Measurements from ENCODE around the gene ARHGAP27.

The ARHGAP27 gene

DNA sequence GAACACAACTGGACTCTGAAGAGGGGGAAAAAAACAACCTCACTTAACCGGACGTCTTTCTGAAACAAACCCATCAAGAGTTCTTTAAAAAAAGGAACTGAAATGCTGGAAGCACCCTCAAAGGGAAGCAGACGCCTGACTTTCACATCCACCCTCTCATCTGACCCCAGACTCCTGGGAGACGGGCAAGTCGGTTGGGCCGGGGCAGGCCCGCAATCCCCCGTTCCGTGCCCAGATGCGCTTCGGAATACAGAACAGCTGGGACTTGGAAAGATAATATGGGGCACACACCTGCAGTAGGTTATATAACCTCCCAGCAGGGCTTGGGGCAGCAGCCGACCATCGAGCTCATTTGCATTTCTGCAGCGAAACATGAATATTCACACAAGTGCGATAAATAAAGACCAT is 3.7 kb downstream of the ARHGAP27 start:
- no peak for TF ChIP-seq EZH2 (IDR thresholded peaks at IDR 0.05)
- no peaks in the 10 kb centered on the region for H3K9me3 ChIP-seq (ENCODE audit: low read depth, low read length)
- H3K27ac ChIP-seq, result no peak overlapping the region
- no peak for DNase-seq (ENCODE audit: low read depth, low spot score)
- H3K36me3 ChIP-seq (ENCODE audit: insufficient read depth, low read length), result no peaks in the 10 kb centered on the region
- H3K9ac ChIP-seq (ENCODE audit: insufficient read length), result no peak overlapping the region
- peak overlapping the region; percentile 69; the same call in 1 of the 2 replicates for H3K4me3 ChIP-seq

DNA sequence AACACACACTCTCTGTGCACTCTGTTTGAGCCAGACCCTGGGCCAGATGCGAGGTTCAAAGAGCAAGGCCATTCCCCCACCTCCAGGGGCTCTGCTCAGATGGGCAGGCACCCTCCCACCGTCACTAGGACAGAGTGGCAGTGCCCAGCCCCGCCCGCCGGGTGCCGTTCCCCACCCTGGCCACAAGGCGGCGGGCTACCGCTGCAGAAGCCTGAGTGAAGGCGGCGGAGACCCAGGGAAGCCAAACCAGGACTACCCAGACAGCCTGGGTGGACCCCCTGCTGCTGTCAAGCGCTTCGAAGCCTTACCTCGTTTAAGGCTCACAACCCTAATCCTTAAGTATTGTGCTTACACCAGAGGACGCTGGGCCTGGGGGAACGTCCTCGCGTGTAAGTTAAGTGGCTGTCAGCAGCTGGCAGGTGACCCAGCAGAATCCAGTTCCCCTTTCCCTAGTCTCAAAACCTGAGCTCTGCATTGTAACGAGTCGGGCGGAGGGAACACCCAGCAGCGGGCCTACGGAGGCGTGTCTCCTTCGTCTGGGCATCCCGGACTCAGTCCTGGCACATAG is 4.5 kb downstream of the ARHGAP27 start:
- peak overlapping the region; percentile 69 for H3K4me3 ChIP-seq
- no peak overlapping the region for H3K9ac ChIP-seq (ENCODE audit: insufficient read length)
- H3K36me3 ChIP-seq (ENCODE audit: insufficient read depth, low read length), result no peaks in the 10 kb centered on the region
- H3K27ac ChIP-seq, result no peak overlapping the region
- TF ChIP-seq FOXP2 (optimal IDR thresholded peaks at IDR 0.05; ENCODE audit: control extremely low read depth, extremely low read length, insufficient read depth), result no peak
- TF ChIP-seq EZH2 (IDR thresholded peaks at IDR 0.05), result no peak
- TF ChIP-seq POLR2AphosphoS5 (IDR thresholded peaks at IDR 0.05; ENCODE audit: borderline replicate concordance, low read depth, low read length), result no peak
- DNase-seq (ENCODE audit: low read depth, low spot score), result peak; percentile 32
- H3K9me3 ChIP-seq (ENCODE audit: low read depth, low read length), result no peaks in the 10 kb centered on the region

GRCh38 chr17:45427181-45427835 is 5.4 kb downstream of the ARHGAP27 start:
- Histone ChIP-seq H3K36me3 (ENCODE audit: insufficient read depth, low read length) (no peaks in the 10 kb centered on the region), H3K27ac (no peak overlapping the region), H3K9me3 (ENCODE audit: low read depth, low read length) (no peaks in the 10 kb centered on the region), H3K9ac (ENCODE audit: insufficient read length) (no peak overlapping the region), H3K4me3 (no peak overlapping the region)
- TF ChIP-seq FOXP2 (optimal IDR thresholded peaks at IDR 0.05; ENCODE audit: control extremely low read depth, extremely low read length, insufficient read depth) (no peak), EZH2 (IDR thresholded peaks at IDR 0.05) (no peak), POLR2AphosphoS5 (IDR thresholded peaks at IDR 0.05; ENCODE audit: borderline replicate concordance, low read depth, low read length) (no peak)
- no peak for DNase-seq (ENCODE audit: low read depth, low spot score)

DNA sequence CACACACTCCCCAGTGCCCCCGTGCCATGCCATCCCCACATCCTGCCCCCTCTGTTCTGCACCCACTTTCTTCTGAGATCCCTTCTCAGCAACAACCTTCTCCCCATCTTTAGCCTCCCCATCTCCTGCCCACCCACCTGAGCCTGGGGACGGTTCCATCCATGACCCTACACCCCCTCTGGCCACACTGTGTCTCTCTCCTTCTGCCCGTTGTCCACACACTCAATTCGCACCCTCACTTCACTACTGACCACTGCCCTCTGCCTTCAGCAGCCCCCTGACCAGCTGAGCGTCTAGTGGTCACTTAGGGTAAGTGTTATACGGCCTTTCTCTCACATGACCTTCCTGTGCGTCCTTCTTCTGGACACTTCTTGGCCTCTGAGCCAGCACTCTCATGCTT is 6.1 kb downstream of the ARHGAP27 start:
- Histone ChIP-seq H3K4me3 (no peak overlapping the region), H3K9ac (ENCODE audit: insufficient read length) (no peak overlapping the region), H3K9me3 (ENCODE audit: low read depth, low read length) (no peaks in the 10 kb centered on the region), H3K27ac (no peak overlapping the region), H3K36me3 (ENCODE audit: insufficient read depth, low read length) (no peaks in the 10 kb centered on the region)
- TF ChIP-seq POLR2AphosphoS5 (IDR thresholded peaks at IDR 0.05; ENCODE audit: borderline replicate concordance, low read depth, low read length) (no peak), FOXP2 (optimal IDR thresholded peaks at IDR 0.05; ENCODE audit: control extremely low read depth, extremely low read length, insufficient read depth) (no peak), EZH2 (IDR thresholded peaks at IDR 0.05) (no peak)
- no peak for DNase-seq (ENCODE audit: low read depth, low spot score)

DNA sequence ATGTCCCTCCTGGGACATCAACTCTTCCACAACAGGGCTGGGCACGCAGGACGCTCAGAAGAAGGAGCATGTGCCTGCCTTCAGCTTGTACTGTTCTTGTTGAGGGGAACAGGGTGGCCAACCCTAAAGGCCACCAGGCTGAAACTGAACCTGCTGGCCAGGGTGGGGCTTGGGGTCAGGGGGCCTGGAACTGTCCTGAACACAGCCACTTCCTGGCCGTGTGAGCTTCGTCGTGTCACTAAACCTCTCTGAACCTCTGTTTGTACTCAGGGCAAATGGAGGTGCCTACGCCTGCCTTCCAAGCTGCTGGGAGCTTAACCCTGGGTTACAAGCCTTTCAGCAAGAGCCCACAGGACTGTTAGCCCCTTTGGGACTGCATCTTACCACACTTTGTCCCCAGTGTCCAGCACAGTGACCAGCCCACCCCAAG is 6.7 kb downstream of the ARHGAP27 start:
- H3K36me3 ChIP-seq (ENCODE audit: insufficient read depth, low read length), result no peaks in the 10 kb centered on the region
- TF ChIP-seq EZH2 (IDR thresholded peaks at IDR 0.05) (no peak), POLR2AphosphoS5 (IDR thresholded peaks at IDR 0.05; ENCODE audit: borderline replicate concordance, low read depth, low read length) (no peak), FOXP2 (optimal IDR thresholded peaks at IDR 0.05; ENCODE audit: control extremely low read depth, extremely low read length, insufficient read depth) (no peak)
- no peak overlapping the region for H3K4me3 ChIP-seq
- no peak overlapping the region for H3K27ac ChIP-seq
- no peak overlapping the region for H3K9ac ChIP-seq (ENCODE audit: insufficient read length)
- no peaks in the 10 kb centered on the region for H3K9me3 ChIP-seq (ENCODE audit: low read depth, low read length)
- no peak for DNase-seq (ENCODE audit: low read depth, low spot score)

DNA sequence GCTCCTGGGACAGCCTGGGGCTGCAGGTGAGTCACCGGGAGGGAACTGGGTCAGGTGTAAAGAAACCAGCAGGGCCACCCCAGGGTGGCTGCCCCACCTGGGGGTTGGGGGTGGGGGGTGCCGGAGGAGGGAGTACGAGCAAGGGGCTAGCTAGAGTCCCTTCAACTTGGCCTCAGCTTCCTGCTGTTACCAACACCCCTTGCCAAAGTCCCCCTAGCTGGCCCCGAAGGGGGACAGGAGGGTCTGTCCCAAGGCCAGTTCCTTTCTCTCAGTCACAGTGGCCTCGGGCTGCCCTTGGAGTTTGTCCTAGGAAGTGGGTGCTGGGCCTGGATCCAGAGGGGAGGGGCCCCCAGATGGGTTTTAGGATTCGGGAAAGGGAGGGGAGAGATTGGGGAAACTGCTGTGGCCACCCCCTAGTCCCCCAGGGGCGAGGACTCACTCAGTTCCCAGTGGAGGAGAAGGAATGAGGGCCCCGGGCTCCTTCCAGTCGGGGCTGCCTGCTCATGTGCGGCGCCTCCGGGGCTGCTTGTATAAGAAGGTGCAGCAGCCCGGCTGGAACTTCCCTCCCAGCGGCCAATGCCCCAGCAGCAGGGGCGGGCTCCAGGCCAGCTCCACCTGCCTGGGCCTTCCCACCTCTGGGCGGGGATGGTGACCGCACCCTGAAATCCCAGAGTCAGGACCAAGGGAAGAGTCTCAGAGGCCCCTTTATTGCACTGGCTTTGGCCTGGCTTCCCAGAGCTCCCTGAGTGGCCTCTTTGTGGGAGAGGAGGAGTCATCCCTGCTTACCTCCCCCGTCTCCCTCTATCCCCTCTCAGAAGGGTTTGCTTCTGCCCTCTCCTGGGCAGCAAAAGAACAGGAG is 7.3 kb downstream of the ARHGAP27 start:
- no peak for TF ChIP-seq POLR2AphosphoS5 (IDR thresholded peaks at IDR 0.05; ENCODE audit: borderline replicate concordance, low read depth, low read length)
- TF ChIP-seq FOXP2 (optimal IDR thresholded peaks at IDR 0.05; ENCODE audit: control extremely low read depth, extremely low read length, insufficient read depth), result no peak
- TF ChIP-seq EZH2 (IDR thresholded peaks at IDR 0.05), result no peak
- H3K9me3 ChIP-seq (ENCODE audit: low read depth, low read length), result no peaks in the 10 kb centered on the region
- H3K4me3 ChIP-seq, result 0 out of 2 replicates have a peak overlapping the region, but pooled peaks have one; percentile 28
- DNase-seq (ENCODE audit: low read depth, low spot score), result no peak
- no peak overlapping the region for H3K27ac ChIP-seq
- H3K9ac ChIP-seq (ENCODE audit: insufficient read length), result no peak overlapping the region
- H3K36me3 ChIP-seq (ENCODE audit: insufficient read depth, low read length), result no peaks in the 10 kb centered on the region

GRCh38 chr17:45424769-45425124 is 7.9 kb downstream of the ARHGAP27 start:
- H3K36me3 ChIP-seq (ENCODE audit: insufficient read depth, low read length), result no peaks in the 10 kb centered on the region
- H3K4me3 ChIP-seq, result no peak overlapping the region
- H3K27ac ChIP-seq, result no peak overlapping the region
- TF ChIP-seq EZH2 (IDR thresholded peaks at IDR 0.05) (no peak), POLR2AphosphoS5 (IDR thresholded peaks at IDR 0.05; ENCODE audit: borderline replicate concordance, low read depth, low read length) (no peak), FOXP2 (optimal IDR thresholded peaks at IDR 0.05; ENCODE audit: control extremely low read depth, extremely low read length, insufficient read depth) (no peak)
- no peak for DNase-seq (ENCODE audit: low read depth, low spot score)
- H3K9ac ChIP-seq (ENCODE audit: insufficient read length), result no peak overlapping the region
- H3K9me3 ChIP-seq (ENCODE audit: low read depth, low read length), result no peaks in the 10 kb centered on the region

GRCh38 chr17:45423975-45424335 is 8.7 kb downstream of the ARHGAP27 start:
- no peak for TF ChIP-seq POLR2AphosphoS5 (IDR thresholded peaks at IDR 0.05; ENCODE audit: borderline replicate concordance, low read depth, low read length)
- no peak for TF ChIP-seq EZH2 (IDR thresholded peaks at IDR 0.05)
- TF ChIP-seq FOXP2 (optimal IDR thresholded peaks at IDR 0.05; ENCODE audit: control extremely low read depth, extremely low read length, insufficient read depth), result no peak
- H3K9ac ChIP-seq (ENCODE audit: insufficient read length), result no peak overlapping the region
- H3K27ac ChIP-seq, result no peak overlapping the region
- no peak overlapping the region for H3K4me3 ChIP-seq
- no peaks in the 10 kb centered on the region for H3K36me3 ChIP-seq (ENCODE audit: insufficient read depth, low read length)
- H3K9me3 ChIP-seq (ENCODE audit: low read depth, low read length), result no peaks in the 10 kb centered on the region
- DNase-seq (ENCODE audit: low read depth, low spot score), result no peak

Data from SK-N-MC (cell line).